ENCODE results near the gene KIAA0319L. TPM values are rescaled to one million over a fixed set of nuclear protein-coding genes. Genes with fewer than 3 reads are reported as not detected.

KIAA0319L gene
- total and polyA plus RNA-seq, 2 experiments from 2014 or later, result 56.7 to 77.3 TPM

DNA sequence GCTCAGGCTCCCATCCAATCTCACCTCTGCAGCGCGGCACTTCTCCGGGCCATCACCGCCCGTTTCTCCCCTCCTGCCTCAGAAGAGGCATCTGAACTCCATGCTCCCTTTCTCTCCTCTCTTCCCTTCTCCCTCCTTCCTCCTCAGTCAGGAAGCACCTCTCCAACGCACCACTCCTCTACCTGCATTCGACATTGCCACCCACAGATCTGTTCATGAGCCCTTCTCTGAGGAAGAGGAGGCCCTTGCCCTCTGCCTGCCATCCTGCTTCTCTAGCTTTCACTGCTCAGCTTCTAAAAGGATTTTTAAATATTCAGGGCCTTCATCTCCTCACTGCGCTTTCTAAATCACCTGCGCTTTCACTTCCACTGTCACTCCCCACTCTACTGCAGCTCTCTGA, 120.0 kb downstream of the KIAA0319L start:
- Histone ChIP-seq H3K4me1 (ENCODE audit: low read depth) (no peaks in the 10 kb centered on the region), H3K36me3 (peaks cover 23% of the 10 kb centered on the region), H3K9me3 (ENCODE audit: low read depth) (no peaks in the 10 kb centered on the region), H3K27ac (no peak overlapping the region), H3K4me3 (no peak overlapping the region), H3K27me3 (no peaks in the 10 kb centered on the region)
- no peak for DNase-seq (ENCODE audit: low read depth in 1 of 2, low spot score in 1 of 2)
- TF ChIP-seq, protein P1, sequence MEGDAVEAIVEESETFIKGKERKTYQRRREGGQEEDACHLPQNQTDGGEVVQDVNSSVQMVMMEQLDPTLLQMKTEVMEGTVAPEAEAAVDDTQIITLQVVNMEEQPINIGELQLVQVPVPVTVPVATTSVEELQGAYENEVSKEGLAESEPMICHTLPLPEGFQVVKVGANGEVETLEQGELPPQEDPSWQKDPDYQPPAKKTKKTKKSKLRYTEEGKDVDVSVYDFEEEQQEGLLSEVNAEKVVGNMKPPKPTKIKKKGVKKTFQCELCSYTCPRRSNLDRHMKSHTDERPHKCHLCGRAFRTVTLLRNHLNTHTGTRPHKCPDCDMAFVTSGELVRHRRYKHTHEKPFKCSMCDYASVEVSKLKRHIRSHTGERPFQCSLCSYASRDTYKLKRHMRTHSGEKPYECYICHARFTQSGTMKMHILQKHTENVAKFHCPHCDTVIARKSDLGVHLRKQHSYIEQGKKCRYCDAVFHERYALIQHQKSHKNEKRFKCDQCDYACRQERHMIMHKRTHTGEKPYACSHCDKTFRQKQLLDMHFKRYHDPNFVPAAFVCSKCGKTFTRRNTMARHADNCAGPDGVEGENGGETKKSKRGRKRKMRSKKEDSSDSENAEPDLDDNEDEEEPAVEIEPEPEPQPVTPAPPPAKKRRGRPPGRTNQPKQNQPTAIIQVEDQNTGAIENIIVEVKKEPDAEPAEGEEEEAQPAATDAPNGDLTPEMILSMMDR (IDR thresholded peaks at IDR 0.05; ENCODE audit: low read depth, low read length), result no peak

DNA sequence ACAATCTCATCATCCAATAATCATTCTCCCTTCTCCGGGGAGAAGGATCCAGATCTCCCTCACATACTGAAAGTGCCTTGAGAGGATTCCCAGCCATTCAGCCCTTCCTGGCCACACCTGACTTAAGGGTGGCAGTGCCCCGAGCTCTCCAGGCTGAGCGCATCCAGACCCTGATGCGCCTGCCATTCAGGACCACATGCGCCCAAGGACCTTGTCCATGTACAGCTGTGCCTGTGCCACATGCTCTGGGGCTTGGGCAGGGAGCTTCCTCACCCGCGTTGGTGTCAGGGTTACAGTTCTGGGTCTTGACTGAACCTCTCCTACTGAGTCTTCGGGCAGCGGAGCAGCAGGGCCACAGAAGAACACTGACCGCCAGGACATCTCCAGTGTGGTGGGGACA, 121.1 kb downstream of the KIAA0319L start:
- no peak for DNase-seq (ENCODE audit: low read depth in 1 of 2, low spot score in 1 of 2)
- TF ChIP-seq, protein P1 (IDR thresholded peaks at IDR 0.05; ENCODE audit: low read depth, low read length), result no peak
- Histone ChIP-seq H3K4me3 (no peak overlapping the region), H3K4me1 (ENCODE audit: low read depth) (no peaks in the 10 kb centered on the region), H3K27me3 (no peaks in the 10 kb centered on the region), H3K27ac (no peak overlapping the region), H3K9me3 (ENCODE audit: low read depth) (no peaks in the 10 kb centered on the region), H3K36me3 (peaks cover 22% of the 10 kb centered on the region)

DNA sequence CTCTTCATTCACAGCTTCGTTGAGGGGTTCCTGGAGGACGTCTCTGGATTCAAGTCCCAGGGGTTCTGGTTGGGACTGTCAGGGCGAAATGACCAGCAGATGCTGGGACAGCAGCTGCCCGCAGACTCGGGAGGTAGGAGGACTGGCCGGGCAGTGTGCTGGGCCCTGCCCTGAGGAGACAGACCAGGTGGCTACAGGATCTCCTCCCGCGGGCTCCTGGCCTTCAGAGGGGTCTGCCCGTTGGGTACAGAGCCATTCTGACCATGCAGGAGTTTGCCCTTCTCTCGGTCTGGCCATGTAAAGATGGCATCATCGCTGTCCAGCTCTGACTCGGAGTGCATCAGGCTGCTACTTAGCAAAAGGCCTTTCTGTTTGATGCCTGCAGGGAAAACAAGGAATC, 122.5 kb downstream of the KIAA0319L start:
- no peaks in the 10 kb centered on the region for H3K4me1 ChIP-seq (ENCODE audit: low read depth)
- H3K9me3 ChIP-seq (ENCODE audit: low read depth), result no peaks in the 10 kb centered on the region
- no peaks in the 10 kb centered on the region for H3K27me3 ChIP-seq
- no peak overlapping the region for H3K27ac ChIP-seq
- DNase-seq (ENCODE audit: low read depth in 1 of 2, low spot score in 1 of 2), result no peak
- H3K4me3 ChIP-seq, result no peak overlapping the region
- peaks cover 13% of the 10 kb centered on the region for H3K36me3 ChIP-seq
- TF ChIP-seq, protein P1 (IDR thresholded peaks at IDR 0.05; ENCODE audit: low read depth, low read length), result no peak

DNA sequence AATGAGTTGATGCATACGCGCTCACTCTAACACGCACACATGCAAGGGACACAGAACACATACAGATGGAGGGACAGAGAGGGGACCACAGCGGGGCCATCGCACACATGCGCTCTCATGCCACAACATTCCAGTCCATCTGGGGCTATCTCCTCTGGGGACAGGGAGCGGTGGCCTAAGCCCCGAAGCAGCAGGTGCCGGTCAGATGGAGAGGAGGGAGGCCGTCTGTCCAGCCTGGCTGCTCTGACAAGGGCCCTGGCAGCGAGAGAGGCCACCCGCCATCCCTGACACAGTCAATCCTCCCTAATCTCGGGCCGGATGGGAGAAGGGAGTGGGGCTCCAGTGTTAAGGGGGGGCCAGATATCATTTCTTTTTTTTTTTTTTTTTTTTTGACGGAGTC, 123.5 kb downstream of the KIAA0319L start:
- Histone ChIP-seq H3K27me3 (no peaks in the 10 kb centered on the region), H3K4me3 (no peak overlapping the region), H3K4me1 (ENCODE audit: low read depth) (no peaks in the 10 kb centered on the region), H3K9me3 (ENCODE audit: low read depth) (no peaks in the 10 kb centered on the region), H3K27ac (no peak overlapping the region), H3K36me3 (peaks cover 8% of the 10 kb centered on the region)
- no peak for DNase-seq (ENCODE audit: low read depth in 1 of 2, low spot score in 1 of 2)
- TF ChIP-seq, protein P1 (IDR thresholded peaks at IDR 0.05; ENCODE audit: low read depth, low read length), result no peak

DNA sequence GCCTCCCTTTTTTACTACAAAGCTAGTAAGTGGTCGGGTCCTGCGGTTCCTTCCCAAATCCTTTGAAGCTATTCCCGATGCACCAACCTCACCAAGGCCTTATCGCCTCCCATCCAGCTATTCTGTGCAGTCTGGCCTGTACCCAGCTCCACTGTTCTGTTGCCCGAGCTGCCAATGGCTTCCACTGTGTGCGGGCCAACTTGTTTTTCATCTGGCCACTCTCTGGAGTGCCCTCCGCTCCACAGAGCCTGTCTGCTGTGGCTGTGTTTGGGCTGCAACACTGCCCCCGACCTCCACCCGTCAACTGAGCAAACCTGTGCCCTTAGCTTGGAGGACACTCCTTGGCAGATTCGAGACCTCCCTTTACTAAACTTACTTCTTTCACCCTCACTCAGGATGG, 125.0 kb downstream of the KIAA0319L start:
- TF ChIP-seq, protein P1 (IDR thresholded peaks at IDR 0.05; ENCODE audit: low read depth, low read length), result no peak
- peaks cover 8% of the 10 kb centered on the region for H3K36me3 ChIP-seq

DNA sequence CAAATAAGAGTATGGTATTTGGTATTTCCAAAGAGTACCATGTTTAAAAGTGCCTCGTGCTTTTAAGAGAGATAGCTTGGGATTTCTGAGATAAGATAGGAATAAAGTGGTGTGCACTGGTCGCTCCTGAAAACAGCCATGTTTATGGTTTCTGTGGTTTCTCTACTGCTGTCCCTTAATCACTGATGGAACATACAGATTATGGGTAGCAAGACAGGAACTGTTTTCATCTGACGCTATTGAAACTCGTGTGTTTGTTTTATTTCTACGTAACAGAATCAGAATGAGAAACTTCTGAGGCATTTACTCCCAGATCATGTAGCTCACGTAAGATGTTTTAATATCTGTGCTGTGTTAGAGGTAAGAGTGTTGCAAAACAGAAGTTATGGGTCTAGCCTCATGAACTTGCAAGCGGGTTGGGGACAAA, 126.0 kb downstream of the KIAA0319L start:
- peak overlapping the region; percentile 47 for H3K27ac ChIP-seq
- no peaks in the 10 kb centered on the region for H3K4me1 ChIP-seq (ENCODE audit: low read depth)
- H3K27me3 ChIP-seq, result no peaks in the 10 kb centered on the region
- TF ChIP-seq, protein P1 (IDR thresholded peaks at IDR 0.05; ENCODE audit: low read depth, low read length), result no peak
- no peak overlapping the region for H3K4me3 ChIP-seq
- peaks cover 5% of the 10 kb centered on the region for H3K36me3 ChIP-seq
- peak in 1 of 2 donors; percentile 69 for DNase-seq (ENCODE audit: low read depth in 1 of 2, low spot score in 1 of 2)
- no peaks in the 10 kb centered on the region for H3K9me3 ChIP-seq (ENCODE audit: low read depth)

More for the DNA sequence above, 125.0 kb downstream of the KIAA0319L start:
- Histone ChIP-seq H3K27ac (no peak overlapping the region), H3K4me3 (no peak overlapping the region), H3K9me3 (ENCODE audit: low read depth) (no peaks in the 10 kb centered on the region), H3K4me1 (ENCODE audit: low read depth) (no peaks in the 10 kb centered on the region), H3K27me3 (no peaks in the 10 kb centered on the region)
- DNase-seq (ENCODE audit: low read depth in 1 of 2, low spot score in 1 of 2), result no peak
